Fibroblast of skin of scalp (primary cell): ENCODE data around the gene OGFRL1.

Experiments used
- DNase-seq: peaks from one replicate; pipeline ENCODE4 v3.0.0-alpha.2; 2013

OGFRL1 gene

DNA sequence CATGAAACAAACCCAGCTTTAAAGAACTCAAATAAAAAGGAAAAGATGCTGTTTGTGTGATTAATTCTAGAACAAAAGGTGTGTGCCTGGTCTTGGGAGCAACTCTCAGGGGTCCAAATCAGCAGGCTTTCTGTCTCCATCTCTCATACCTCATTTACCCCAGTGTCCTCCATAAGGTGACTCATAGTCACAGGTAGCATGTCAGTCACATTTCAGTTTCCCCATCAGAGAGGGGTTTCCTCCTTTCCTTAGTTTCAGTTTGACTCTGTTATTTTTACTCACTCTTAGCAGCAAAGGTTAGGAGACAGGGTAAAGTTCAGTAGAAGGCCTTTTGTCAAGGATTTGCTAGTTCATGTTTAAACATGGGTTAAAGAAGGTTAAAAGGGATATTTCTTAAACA is 46.2 kb downstream of the OGFRL1 start:
- DNase-seq: no peak

DNA sequence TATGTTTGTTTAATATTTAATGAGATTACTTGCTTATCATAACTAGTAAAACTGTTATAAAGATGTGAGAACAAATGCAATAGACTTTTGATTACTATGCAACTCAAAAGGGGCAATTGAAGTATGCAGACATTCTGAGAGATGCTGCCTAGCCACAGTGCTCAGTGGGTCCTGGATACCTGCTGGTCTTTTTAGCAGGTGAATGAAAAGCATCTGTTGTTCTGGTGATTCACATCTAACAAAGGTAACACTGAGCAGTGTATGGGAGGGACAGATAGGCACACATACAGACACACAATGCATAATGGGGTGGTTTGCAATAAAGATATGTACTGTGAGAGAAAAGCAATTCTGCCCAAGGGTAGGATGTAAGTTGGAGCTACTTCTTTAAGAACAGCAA is 46.9 kb downstream of the OGFRL1 start:
- no peak for DNase-seq

DNA sequence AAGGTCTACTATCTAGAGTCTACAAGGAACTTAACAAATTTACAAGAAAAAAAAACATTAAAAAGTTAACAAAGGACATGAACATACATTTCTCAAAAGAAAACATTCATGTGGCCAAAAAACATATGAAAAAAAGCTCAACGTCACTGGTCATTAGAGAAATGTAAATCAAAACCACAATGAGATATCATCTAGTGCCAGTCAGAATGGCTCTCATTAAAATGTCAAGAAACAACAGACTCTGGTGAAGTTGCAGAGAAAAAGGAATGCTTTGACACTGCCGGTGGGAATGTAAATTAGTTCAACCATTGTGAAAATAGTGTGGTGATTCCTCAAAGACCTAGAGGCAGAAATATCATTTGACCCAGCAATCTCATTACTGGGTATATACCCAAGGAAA is 48.3 kb downstream of the OGFRL1 start:
- DNase-seq: peak; percentile 35

- DNase-seq: no peak
Measured at GRCh38 chr6:71338540-71339316, 50.1 kb downstream of the OGFRL1 start.

DNA sequence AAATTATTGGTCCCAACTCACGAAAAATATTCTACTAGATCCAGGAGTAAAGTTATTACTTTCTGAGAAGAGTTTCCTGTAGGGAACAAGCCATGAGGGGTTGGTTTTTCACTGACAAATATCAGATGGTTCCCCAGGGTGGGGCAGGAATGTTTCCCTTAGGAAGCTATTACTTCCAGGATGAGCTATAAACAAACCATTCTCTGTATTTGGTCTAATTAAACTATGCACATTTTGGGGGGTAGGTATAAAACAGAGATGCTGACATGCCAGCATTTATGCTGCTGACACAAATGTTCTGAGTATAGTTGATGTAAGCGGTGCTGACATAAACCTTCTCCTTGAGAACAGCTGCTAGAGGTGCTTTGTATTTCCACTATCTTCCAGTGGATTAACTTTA is 54.2 kb downstream of the OGFRL1 start:
- no peak for DNase-seq

GRCh38 chr6:71345476-71346333 is 57.1 kb downstream of the OGFRL1 start:
- no peak for DNase-seq

- DNase-seq: no peak
Measured at GRCh38 chr6:71346334-71346694, 57.7 kb downstream of the OGFRL1 start.

GRCh38 chr6:71347119-71347518 is 58.5 kb downstream of the OGFRL1 start:
- DNase-seq: no peak

- peak; percentile 43 for DNase-seq
Measured at GRCh38 chr6:71349395-71349794, 60.8 kb downstream of the OGFRL1 start.

DNA sequence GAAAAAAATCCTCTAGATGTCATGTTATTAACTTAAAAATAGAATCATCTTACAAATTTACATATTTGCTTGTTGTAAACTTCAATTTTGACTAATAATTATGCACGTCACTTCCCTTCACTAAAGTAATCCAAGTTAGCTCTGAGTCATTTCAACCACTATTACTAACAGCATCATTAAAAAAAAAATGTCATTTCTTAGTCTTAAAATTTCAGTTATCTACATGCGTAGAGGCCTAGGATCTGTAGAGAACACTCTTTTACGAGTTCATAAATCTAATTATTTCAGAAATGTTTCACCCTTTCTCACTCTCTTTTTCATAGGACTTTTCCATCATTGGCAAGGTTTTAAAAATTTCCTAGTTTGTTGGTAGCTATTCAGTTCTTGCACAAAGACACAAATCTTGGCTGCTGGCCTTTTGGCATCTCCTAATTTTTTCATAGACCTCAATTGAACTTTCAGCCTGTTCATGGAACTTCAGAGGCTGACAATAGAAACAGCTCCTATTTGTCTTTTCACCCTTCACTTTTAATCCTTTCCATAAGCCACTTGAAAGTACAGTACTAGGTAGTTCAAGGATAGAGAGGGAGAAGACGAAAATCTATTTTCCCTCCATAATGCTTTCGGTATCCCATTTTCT is 61.5 kb downstream of the OGFRL1 start:
- peak; percentile 21 for DNase-seq

GRCh38 chr6:71351190-71351589 is 62.6 kb downstream of the OGFRL1 start:
- no peak for DNase-seq
